Measurements from ENCODE around the gene CDC40.

The CDC40 gene

DNA sequence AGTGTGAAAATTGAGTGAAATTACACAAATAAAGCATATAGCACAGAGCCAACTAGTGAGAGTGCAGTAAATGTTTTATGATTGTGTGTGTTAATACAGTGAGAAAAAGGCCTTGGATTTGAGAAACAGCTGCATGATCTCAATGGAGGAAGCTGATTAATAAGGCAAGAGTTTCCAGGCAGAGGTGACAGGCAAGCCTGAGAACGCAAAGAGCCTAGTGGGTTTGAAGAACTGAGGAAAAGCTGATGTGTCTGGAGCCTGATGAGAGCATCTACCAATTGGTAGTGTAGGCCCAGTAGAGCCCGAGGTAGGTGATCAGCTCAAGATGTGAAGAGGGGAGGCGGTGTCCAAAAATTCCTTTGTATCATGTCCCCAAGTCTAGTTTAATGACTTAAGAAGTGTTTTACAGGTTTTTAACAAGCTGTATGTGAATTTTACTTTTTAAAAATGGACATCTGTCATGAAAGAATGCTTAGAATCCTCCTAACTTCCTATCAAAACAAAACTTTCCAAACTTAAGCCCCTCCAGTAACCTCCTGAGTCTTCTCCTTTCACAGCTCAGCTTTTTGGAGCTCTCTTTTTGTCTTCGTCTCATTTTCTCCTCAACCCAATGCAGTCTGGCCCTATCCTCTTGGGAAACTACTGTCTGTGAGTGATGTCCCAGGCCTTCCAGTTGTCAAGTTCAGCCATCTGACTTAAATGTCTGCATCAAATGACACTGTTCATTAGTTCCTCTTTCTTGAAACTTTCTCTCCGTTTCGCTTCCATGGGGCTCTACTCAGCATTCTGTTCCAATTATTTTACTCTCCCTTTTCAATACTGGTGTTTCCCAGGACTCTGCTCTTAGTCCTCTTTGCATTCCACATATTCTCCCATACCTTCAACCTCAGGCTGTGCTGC, 1.2 kb downstream of the CDC40 start:
- Histone ChIP-seq H3K27me3 (ENCODE audit: insufficient read depth, poor library complexity, severe bottlenecking) (no peaks in the 10 kb centered on the region), H3K4me3 (replicated peaks; ENCODE audit: insufficient read depth, low read length) (peak overlapping the region; percentile 92), H3K27ac (replicated peaks) (peak overlapping the region; percentile 86)
- TF ChIP-seq GABPA (IDR thresholded peaks at IDR 0.05; ENCODE audit: low read depth) (no peak), POLR2AphosphoS5 (IDR thresholded peaks at IDR 0.05; ENCODE audit: low read depth) (no peak), SPI1 (IDR thresholded peaks at IDR 0.05; ENCODE audit: borderline replicate concordance, low read depth) (no peak), CTCF (IDR thresholded peaks at IDR 0.05; ENCODE audit: insufficient read depth, low read length) (no peak)
- TF ChIP-seq, protein P1, sequence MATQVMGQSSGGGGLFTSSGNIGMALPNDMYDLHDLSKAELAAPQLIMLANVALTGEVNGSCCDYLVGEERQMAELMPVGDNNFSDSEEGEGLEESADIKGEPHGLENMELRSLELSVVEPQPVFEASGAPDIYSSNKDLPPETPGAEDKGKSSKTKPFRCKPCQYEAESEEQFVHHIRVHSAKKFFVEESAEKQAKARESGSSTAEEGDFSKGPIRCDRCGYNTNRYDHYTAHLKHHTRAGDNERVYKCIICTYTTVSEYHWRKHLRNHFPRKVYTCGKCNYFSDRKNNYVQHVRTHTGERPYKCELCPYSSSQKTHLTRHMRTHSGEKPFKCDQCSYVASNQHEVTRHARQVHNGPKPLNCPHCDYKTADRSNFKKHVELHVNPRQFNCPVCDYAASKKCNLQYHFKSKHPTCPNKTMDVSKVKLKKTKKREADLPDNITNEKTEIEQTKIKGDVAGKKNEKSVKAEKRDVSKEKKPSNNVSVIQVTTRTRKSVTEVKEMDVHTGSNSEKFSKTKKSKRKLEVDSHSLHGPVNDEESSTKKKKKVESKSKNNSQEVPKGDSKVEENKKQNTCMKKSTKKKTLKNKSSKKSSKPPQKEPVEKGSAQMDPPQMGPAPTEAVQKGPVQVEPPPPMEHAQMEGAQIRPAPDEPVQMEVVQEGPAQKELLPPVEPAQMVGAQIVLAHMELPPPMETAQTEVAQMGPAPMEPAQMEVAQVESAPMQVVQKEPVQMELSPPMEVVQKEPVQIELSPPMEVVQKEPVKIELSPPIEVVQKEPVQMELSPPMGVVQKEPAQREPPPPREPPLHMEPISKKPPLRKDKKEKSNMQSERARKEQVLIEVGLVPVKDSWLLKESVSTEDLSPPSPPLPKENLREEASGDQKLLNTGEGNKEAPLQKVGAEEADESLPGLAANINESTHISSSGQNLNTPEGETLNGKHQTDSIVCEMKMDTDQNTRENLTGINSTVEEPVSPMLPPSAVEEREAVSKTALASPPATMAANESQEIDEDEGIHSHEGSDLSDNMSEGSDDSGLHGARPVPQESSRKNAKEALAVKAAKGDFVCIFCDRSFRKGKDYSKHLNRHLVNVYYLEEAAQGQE (IDR thresholded peaks at IDR 0.05; ENCODE audit: insufficient replicate concordance, low read depth) = no peak
- peak; percentile 13 to 36 for DNase-seq (ENCODE audit: low read depth in 1 of 2, low spot score in 1 of 2)

DNA sequence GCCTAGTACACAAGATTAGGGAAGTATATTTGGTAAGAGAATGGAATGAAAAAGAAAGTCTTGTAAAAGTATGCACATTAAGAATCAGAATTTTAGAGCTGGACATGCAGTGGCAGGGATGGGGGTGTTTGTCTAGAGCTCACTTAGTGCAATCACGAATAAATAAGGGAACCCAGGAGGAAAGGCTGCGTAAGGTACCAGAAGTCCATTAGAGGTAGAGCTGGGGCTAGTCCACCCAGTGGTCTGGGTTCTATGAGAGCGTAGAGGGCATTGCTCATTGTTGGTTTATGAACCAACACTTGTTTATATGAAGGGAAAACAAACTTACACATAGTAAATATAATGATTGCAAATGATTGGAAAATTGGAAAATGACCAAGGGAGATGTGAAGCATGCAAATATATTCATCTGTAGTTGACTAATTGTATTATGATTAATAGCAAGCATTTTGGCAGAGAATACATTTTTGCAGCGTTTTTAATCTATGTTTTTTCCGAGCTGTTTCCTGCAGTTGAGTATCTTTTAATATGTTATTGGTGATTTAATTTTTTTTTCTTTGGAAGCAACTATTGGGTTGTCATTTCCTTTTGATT, 3.2 kb downstream of the CDC40 start:
- H3K4me3 ChIP-seq (replicated peaks; ENCODE audit: insufficient read depth, low read length) = no peak overlapping the region
- H3K27me3 ChIP-seq (ENCODE audit: insufficient read depth, poor library complexity, severe bottlenecking) = no peaks in the 10 kb centered on the region
- no peak overlapping the region for H3K27ac ChIP-seq (replicated peaks)
- no peak for DNase-seq (ENCODE audit: low read depth in 1 of 2, low spot score in 1 of 2)
- TF ChIP-seq SPI1 (IDR thresholded peaks at IDR 0.05; ENCODE audit: borderline replicate concordance, low read depth) (no peak), CTCF (IDR thresholded peaks at IDR 0.05; ENCODE audit: insufficient read depth, low read length) (no peak), POLR2AphosphoS5 (IDR thresholded peaks at IDR 0.05; ENCODE audit: low read depth) (no peak), GABPA (IDR thresholded peaks at IDR 0.05; ENCODE audit: low read depth) (no peak)
- TF ChIP-seq, protein P1 (IDR thresholded peaks at IDR 0.05; ENCODE audit: insufficient replicate concordance, low read depth) = no peak

GRCh38 chr6:110185879-110186278, 5.7 kb downstream of the CDC40 start:
- no peak for TF ChIP-seq CTCF (IDR thresholded peaks at IDR 0.05; ENCODE audit: insufficient read depth, low read length)
- TF ChIP-seq POLR2AphosphoS5 (IDR thresholded peaks at IDR 0.05; ENCODE audit: low read depth) = no peak
- TF ChIP-seq SPI1 (IDR thresholded peaks at IDR 0.05; ENCODE audit: borderline replicate concordance, low read depth) = no peak
- TF ChIP-seq, protein P1 (IDR thresholded peaks at IDR 0.05; ENCODE audit: insufficient replicate concordance, low read depth) = no peak
- TF ChIP-seq GABPA (IDR thresholded peaks at IDR 0.05; ENCODE audit: low read depth) = no peak
- H3K27ac ChIP-seq (replicated peaks) = no peak overlapping the region
- H3K27me3 ChIP-seq (ENCODE audit: insufficient read depth, poor library complexity, severe bottlenecking) = no peaks in the 10 kb centered on the region
- DNase-seq (ENCODE audit: low read depth in 1 of 2, low spot score in 1 of 2) = no peak
- H3K4me3 ChIP-seq (replicated peaks; ENCODE audit: insufficient read depth, low read length) = no peak overlapping the region

Measured in HL-60 (cell line).